GM21526 (cell line): ENCODE data around the gene GABARAPL1.

Experiments
- ATAC-seq: cut with Tn5 transposase; IDR thresholded peaks from one replicate; pipeline ENCODE4 v1.9.1; 2021; ENCODE audit warnings: moderate library complexity; ENCODE audit not compliant: unreplicated experiment, low FRiP score

The GABARAPL1 gene

GRCh38 chr12:10226731-10227130, 14.1 kb downstream of the GABARAPL1 start:
- no peak for ATAC-seq

- no peak for ATAC-seq
Observed at GRCh38 chr12:10227648-10228047, 15.0 kb downstream of the GABARAPL1 start.

- ATAC-seq, result no peak
Observed at GRCh38 chr12:10234562-10234961, 21.9 kb downstream of the GABARAPL1 start.

- ATAC-seq, result no peak
Observed at GRCh38 chr12:10235761-10236631, 23.3 kb downstream of the GABARAPL1 start.

- ATAC-seq, result no peak
Observed at GRCh38 chr12:10236720-10237119, 24.0 kb downstream of the GABARAPL1 start.

- ATAC-seq, result no peak
Observed at GRCh38 chr12:10238526-10238925, 25.8 kb downstream of the GABARAPL1 start.

GRCh38 chr12:10241290-10241689, 28.6 kb downstream of the GABARAPL1 start:
- no peak for ATAC-seq

- no peak for ATAC-seq
Observed at GRCh38 chr12:10241727-10242126, 29.1 kb downstream of the GABARAPL1 start.

- ATAC-seq, result no peak
Observed at GRCh38 chr12:10242539-10242938, 29.9 kb downstream of the GABARAPL1 start.

- peak; percentile 90 for ATAC-seq
Observed at GRCh38 chr12:10243818-10244520, 31.3 kb downstream of the GABARAPL1 start.

- no peak for ATAC-seq
Observed at GRCh38 chr12:10247436-10248058, 34.9 kb downstream of the GABARAPL1 start.

GRCh38 chr12:10249690-10250455, 37.2 kb downstream of the GABARAPL1 start:
- ATAC-seq, result no peak

GRCh38 chr12:10251669-10252068, 39.0 kb downstream of the GABARAPL1 start:
- ATAC-seq, result no peak

- no peak for ATAC-seq
Observed at GRCh38 chr12:10252201-10252600, 39.5 kb downstream of the GABARAPL1 start.

GRCh38 chr12:10256064-10256463, 43.4 kb downstream of the GABARAPL1 start:
- ATAC-seq, result no peak

GRCh38 chr12:10260927-10261326, 48.2 kb downstream of the GABARAPL1 start:
- no peak for ATAC-seq

GRCh38 chr12:10268037-10268436, 55.4 kb downstream of the GABARAPL1 start:
- ATAC-seq, result no peak

- ATAC-seq, result no peak
Observed at GRCh38 chr12:10272467-10272866, 59.8 kb downstream of the GABARAPL1 start.
